Prostate gland (tissue), 2 donors: ENCODE measurements around the gene SPTLC1. TPM values are rescaled to one million over a fixed set of nuclear protein-coding genes. Genes with fewer than 3 reads are reported as not detected.

Source experiments
- DNase-seq: peaks from one replicate; pipeline ENCODE4 v3.0.0-alpha.2; 2019; ENCODE audit warnings: low spot score
- H3K27ac ChIP-seq, 2 donors: fragments of 200-600 bp; sonication (generic); 2 replicates each; pipeline ENCODE4 v1.5.1; 2017 to 2019
- H3K27me3 ChIP-seq: fragments of 200-600 bp; sonication (generic); replicated peaks from 2 replicates; pipeline ENCODE4 v1.5.1; 2019; ENCODE audit not compliant: insufficient read depth
- H3K36me3 ChIP-seq, 2 donors: fragments of 200-600 bp; sonication (generic); 1 replicate in 1 of 2; 2 replicates in 1 of 2; pipeline versions ENCODE4 v1.5.1 to v1.8.1; 2017 to 2019
- H3K4me1 ChIP-seq: fragments of 200-600 bp; sonication (generic); replicated peaks from 2 replicates; pipeline ENCODE4 v1.5.1; 2019
- H3K4me3 ChIP-seq, 2 donors: fragments of 200-600 bp; sonication (generic); 2 replicates each; pipeline ENCODE4 v1.5.1; 2017 to 2019
- H3K9me3 ChIP-seq: fragments of 200-600 bp; sonication (generic); 2 replicates; pipeline ENCODE4 v1.5.1; 2017
- POLR2A ChIP-seq: fragments of 450-650 bp; IDR thresholded peaks from one replicate; pipeline ENCODE4 v1.6.1; 2016; ENCODE audit warnings: antibody characterized with exemption, mild to moderate bottlenecking
- POLR2AphosphoS5 ChIP-seq: sonication (generic); formaldehyde crosslinking; IDR thresholded peaks from one replicate; pipeline ENCODE4 v1.6.1; 2017; ENCODE audit warnings: antibody characterized with exemption
- WGBS: methylation state at CpG from one replicate; pipeline ENCODE4 v1.1.5; 2018; 5-methylcytosine and 5-hydroxymethylcytosine counted together
- intact Hi-C: fragments of 100-400 bp; cut with DNase I; formaldehyde crosslinking; loops from one replicate; pipeline ENCODE4 v1.14.2; 2022
- total RNA-seq, 2 donors: library from RNA; depleted of rRNA; stranded (reverse); fragments of >200 nt; gene quantifications; one replicate each; pipeline ENCODE4 v1.1.0, GENCODE V29; 2016
- TF ChIP-seq, protein P1 (sequence below), 4 experiments: fragments of 200-600 bp in 2 of 4; fragments of 450-650 bp in 2 of 4; sonication (generic) in 2 of 4; IDR thresholded peaks; 1 replicate in 3 of 4; 2 replicates in 1 of 4; pipeline ENCODE4 v1.5.1; 2016 to 2019; ENCODE audit warnings: antibody characterized with exemption in 4 of 4, mild to moderate bottlenecking in 2 of 4, moderate library complexity in 2 of 4

The SPTLC1 gene
- total RNA-seq, 2 donors from 2014 or later = 69.5 to 87.2 TPM

DNA sequence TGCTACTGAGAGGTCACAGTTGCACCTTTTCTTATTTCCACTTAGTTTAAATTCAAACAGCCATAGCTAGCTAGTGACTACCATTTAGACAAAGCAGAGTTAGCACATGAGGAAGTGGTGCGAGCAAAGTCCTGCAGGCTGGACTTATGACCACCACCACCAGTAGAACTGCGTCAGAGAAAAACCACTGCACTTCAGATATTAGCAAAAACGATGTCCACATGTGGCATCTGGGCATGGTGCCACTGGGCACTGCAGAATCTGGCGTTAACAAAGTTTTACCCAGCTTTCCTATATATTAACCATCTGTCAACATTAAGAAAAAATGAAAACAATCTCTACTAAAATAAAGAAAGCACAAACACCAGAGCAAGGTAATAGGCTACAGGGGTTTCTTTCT lies 80.1 kb downstream of the SPTLC1 start:
- Histone ChIP-seq H3K27ac (no peak overlapping the region), H3K4me3 (no peak overlapping the region), H3K4me1 (no peaks in the 10 kb centered on the region), H3K27me3 (no peaks in the 10 kb centered on the region), H3K36me3 (peaks cover 0 to 5% of the 10 kb centered on the region in 2 donors), H3K9me3 (no peaks in the 10 kb centered on the region)
- TF ChIP-seq, protein P1, sequence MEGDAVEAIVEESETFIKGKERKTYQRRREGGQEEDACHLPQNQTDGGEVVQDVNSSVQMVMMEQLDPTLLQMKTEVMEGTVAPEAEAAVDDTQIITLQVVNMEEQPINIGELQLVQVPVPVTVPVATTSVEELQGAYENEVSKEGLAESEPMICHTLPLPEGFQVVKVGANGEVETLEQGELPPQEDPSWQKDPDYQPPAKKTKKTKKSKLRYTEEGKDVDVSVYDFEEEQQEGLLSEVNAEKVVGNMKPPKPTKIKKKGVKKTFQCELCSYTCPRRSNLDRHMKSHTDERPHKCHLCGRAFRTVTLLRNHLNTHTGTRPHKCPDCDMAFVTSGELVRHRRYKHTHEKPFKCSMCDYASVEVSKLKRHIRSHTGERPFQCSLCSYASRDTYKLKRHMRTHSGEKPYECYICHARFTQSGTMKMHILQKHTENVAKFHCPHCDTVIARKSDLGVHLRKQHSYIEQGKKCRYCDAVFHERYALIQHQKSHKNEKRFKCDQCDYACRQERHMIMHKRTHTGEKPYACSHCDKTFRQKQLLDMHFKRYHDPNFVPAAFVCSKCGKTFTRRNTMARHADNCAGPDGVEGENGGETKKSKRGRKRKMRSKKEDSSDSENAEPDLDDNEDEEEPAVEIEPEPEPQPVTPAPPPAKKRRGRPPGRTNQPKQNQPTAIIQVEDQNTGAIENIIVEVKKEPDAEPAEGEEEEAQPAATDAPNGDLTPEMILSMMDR (IDR thresholded peaks at IDR 0.05) = no peak
- no peak for TF ChIP-seq POLR2AphosphoS5
- no peak for TF ChIP-seq POLR2A
- intact Hi-C loops = no loop called here
- DNase-seq = no peak
- 81% methylated on average over 4 of the region's 4 CpGs for WGBS

GRCh38 chr9:92033991-92034390 lies 81.2 kb downstream of the SPTLC1 start:
- DNase-seq = no peak
- no peak overlapping the region for H3K4me3 ChIP-seq
- 93% methylated on average over 5 of the region's 5 CpGs for WGBS
- H3K27ac ChIP-seq = no peak overlapping the region
- no peaks in the 10 kb centered on the region for H3K4me1 ChIP-seq
- intact Hi-C loops = no loop called here
- H3K27me3 ChIP-seq = no peaks in the 10 kb centered on the region
- H3K9me3 ChIP-seq = no peaks in the 10 kb centered on the region
- TF ChIP-seq POLR2A (no peak), POLR2AphosphoS5 (no peak)
- TF ChIP-seq, protein P1 (IDR thresholded peaks at IDR 0.05) = no peak
- H3K36me3 ChIP-seq = peaks cover 0 to 5% of the 10 kb centered on the region in 2 donors

DNA sequence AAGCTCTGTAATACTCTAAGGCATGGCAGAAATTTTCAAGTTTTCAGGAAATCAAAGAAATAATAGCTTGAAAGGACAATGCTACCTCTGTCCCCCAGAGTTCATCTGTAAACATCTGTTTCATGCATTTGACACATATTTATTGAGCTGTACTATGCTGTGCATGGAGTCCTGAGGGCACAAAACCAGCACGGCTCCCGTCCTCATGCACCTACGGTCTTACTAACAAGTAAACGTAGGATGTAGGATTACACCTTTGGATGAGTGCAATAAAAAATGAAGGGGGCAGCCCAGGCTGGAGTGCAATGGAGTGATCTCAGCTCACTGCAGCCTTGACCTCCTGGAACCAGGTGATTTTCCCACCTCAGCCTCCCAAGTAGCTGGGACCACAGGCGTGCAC lies 81.9 kb downstream of the SPTLC1 start:
- no peak overlapping the region for H3K27ac ChIP-seq
- no peak overlapping the region for H3K4me3 ChIP-seq
- TF ChIP-seq POLR2A (no peak), POLR2AphosphoS5 (no peak)
- TF ChIP-seq, protein P1 (IDR thresholded peaks at IDR 0.05) = no peak
- H3K9me3 ChIP-seq = no peaks in the 10 kb centered on the region
- DNase-seq = no peak
- H3K36me3 ChIP-seq = peaks cover 0 to 5% of the 10 kb centered on the region in 2 donors
- 88% methylated on average over 5 of the region's 5 CpGs for WGBS
- no peaks in the 10 kb centered on the region for H3K27me3 ChIP-seq
- intact Hi-C loops = no loop called here
- no peaks in the 10 kb centered on the region for H3K4me1 ChIP-seq

- intact Hi-C loops = no loop called here
- no peaks in the 10 kb centered on the region for H3K4me1 ChIP-seq
- no peaks in the 10 kb centered on the region for H3K9me3 ChIP-seq
- no peak for DNase-seq
- TF ChIP-seq POLR2AphosphoS5 (no peak), POLR2A (no peak)
- TF ChIP-seq, protein P1 (IDR thresholded peaks at IDR 0.05) = no peak
- H3K27ac ChIP-seq = no peak overlapping the region
- H3K36me3 ChIP-seq = peaks cover 0 to 2% of the 10 kb centered on the region in 2 donors
- WGBS = 61% methylated on average over 5 of the region's 5 CpGs
- H3K4me3 ChIP-seq = no peak overlapping the region
- no peaks in the 10 kb centered on the region for H3K27me3 ChIP-seq
Measured at GRCh38 chr9:92032891-92033290, 82.3 kb downstream of the SPTLC1 start.

DNA sequence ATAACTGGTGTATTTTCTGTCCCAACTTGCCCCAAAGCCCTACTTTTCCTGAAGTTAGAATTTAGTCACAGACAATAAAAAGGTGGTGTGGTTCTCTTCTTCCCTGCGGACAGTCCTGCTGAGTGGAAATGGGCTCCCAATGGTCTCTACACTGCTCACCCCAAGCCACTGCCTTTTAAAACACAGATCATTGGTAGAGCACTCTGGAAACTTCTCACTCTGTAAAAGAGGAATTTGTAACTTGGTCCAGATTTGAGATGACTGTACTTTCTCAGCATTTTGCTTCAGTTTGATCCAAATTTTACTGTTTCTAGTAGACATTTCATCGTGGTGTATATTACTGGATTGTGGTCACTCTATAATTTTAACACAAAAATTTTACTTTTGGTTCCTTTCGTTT lies 84.8 kb downstream of the SPTLC1 start:
- DNase-seq = no peak
- no peak overlapping the region for H3K27ac ChIP-seq
- no peaks in the 10 kb centered on the region for H3K9me3 ChIP-seq
- no peaks in the 10 kb centered on the region for H3K36me3 ChIP-seq
- H3K27me3 ChIP-seq = no peaks in the 10 kb centered on the region
- intact Hi-C loops = no loop called here
- no peaks in the 10 kb centered on the region for H3K4me1 ChIP-seq
- WGBS = 96% methylated on average over 3 of the region's 3 CpGs
- TF ChIP-seq POLR2A (no peak), POLR2AphosphoS5 (no peak)
- TF ChIP-seq, protein P1 (IDR thresholded peaks at IDR 0.05) = no peak
- no peak overlapping the region for H3K4me3 ChIP-seq
